Erythroblast (primary cell): ENCODE measurements around the gene NOP53.

Experiments used
- GATA1 ChIP-seq: IDR thresholded peaks from 2 replicates; pipeline ENCODE4 v1.6.1; 2011; ENCODE audit warnings: low read depth, mild to moderate bottlenecking, control low read depth, low read length, moderate library complexity
- POLR2A ChIP-seq: IDR thresholded peaks from 2 replicates; pipeline ENCODE4 v1.6.1; 2011; ENCODE audit warnings: mild to moderate bottlenecking, low read length

DNA sequence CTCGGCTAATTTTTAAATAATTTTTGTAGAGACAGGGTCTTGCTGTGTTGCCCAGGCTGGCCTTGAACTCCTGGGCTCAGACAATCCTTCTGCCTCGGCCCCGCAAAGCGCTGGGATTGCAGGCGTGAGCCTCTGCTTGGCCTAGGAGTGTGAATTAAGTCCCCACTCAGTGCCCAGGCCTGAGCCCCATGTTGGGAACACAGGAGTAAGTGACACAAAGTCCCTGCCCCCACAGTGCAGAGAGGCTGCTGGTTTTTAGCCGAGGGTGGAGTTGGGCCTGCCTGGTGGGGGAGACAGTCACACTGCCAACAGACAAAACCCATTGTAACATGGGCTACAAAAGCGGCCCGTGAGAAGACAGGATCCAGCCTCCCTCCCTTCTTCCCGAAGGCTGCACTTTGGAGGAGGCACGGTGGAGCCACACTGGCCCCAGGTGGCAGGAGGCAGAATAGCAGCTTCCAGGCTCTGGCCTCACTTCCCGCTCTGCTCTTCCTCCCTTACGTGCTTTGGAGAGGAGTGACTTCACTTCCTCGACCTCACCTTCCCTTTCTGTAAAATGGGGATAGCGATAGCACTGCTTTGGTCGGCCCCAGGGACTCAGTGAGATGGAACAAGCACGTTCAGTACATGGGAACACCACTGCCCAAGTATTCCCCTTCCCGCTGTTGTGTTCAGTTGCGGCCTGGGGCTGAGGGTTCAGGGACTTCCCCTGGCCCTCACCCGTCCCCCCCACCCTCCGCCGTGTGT lies 47.3 kb upstream of the NOP53 start:
- TF ChIP-seq POLR2A (no peak), GATA1 (no peak)
